ENCODE data around the gene LPIN3. TPM values are rescaled to one million over a fixed set of nuclear protein-coding genes. Genes with fewer than 3 reads are reported as not detected.

Gene LPIN3
- total and polyA plus RNA-seq, 2 of the 4 experiments (the other 2 are of a cell fraction): 2.3 to 8.3 TPM

GRCh38 chr20:41349943-41350342 lies 9.3 kb downstream of the LPIN3 start (continued):
- TF ChIP-seq MXI1 (IDR thresholded peaks at IDR 0.05; ENCODE audit: borderline replicate concordance, low read depth, low read length): no peak

- Histone ChIP-seq H3K4me2 (ENCODE audit: low read depth, low read length) (no peak overlapping the region), H2BK120ac (ENCODE audit: low read depth, low read length) (no peak overlapping the region), H4K91ac (ENCODE audit: insufficient read depth, low read depth, low read length) (no peak overlapping the region), H3K23ac (ENCODE audit: low read depth, low read length) (no peak overlapping the region), H3K27ac (ENCODE audit: insufficient read depth, low read length) (no peak overlapping the region), H4K5ac (ENCODE audit: low read depth, low read length) (no peak overlapping the region), H2AK5ac (ENCODE audit: low read depth, low read length) (no peak overlapping the region), H3K9me3 (ENCODE audit: control insufficient read depth, insufficient read depth, low read length) (no peaks in the 10 kb centered on the region), H2BK20ac (ENCODE audit: low read depth, low read length) (no peak overlapping the region), H3K9ac (ENCODE audit: low read depth, low read length) (no peak overlapping the region), H2BK15ac (ENCODE audit: low read depth, low read length) (no peak overlapping the region), H3K9me1 (ENCODE audit: insufficient read depth, low read length) (no peaks in the 10 kb centered on the region; the same call in 1 of the 2 replicates), H2AK9ac (replicated peaks; ENCODE audit: low read depth, low read length, poor library complexity) (no peak overlapping the region), H4K8ac (ENCODE audit: low read depth in 2 of 2, low read length in 2 of 2) (no peak overlapping the region), H3K36me3 (ENCODE audit: control insufficient read depth, insufficient read depth, low read length) (no peaks in the 10 kb centered on the region; the same call in 1 of the 2 replicates), H3K79me1 (ENCODE audit: low read depth in 1 of 2, low read length in 2 of 2) (no peaks in the 10 kb centered on the region), H3K4me3 (ENCODE audit: insufficient read depth, low read depth, low read length) (no peak overlapping the region), H3K4ac (ENCODE audit: low read depth, low read length) (no peak overlapping the region), H3K18ac (ENCODE audit: low read depth, low read length) (no peak overlapping the region), H3K4me1 (ENCODE audit: control insufficient read depth, insufficient read depth, low read length) (peaks cover 6% of the 10 kb centered on the region; the same call in 1 of the 2 replicates), H4K20me1 (ENCODE audit: insufficient read depth, low read length) (no peaks in the 10 kb centered on the region), H3K14ac (replicated peaks; ENCODE audit: low read depth, low read length) (no peak overlapping the region), H3K56ac (ENCODE audit: extremely low read depth, insufficient read depth, low read length) (no peak overlapping the region), H2BK5ac (ENCODE audit: low read depth, low read length, poor library complexity, severe bottlenecking) (no peak overlapping the region), H3K27me3 (ENCODE audit: control insufficient read depth, insufficient read depth, low read length) (no peaks in the 10 kb centered on the region), H2AFZ (replicated peaks; ENCODE audit: low read length, poor library complexity) (no peak overlapping the region)
- no peak for DNase-seq
- dilution Hi-C loops (cut with HindIII; ENCODE audit: low sequenced_read_pairs, unreplicated experiment): no loop called here
- ATAC-seq (ENCODE audit: low read depth): no peak
- TF ChIP-seq MAZ (IDR thresholded peaks at IDR 0.05; ENCODE audit: borderline replicate concordance, low read depth, low read length): no peak
- no peak for TF ChIP-seq CHD1 (IDR thresholded peaks at IDR 0.05; ENCODE audit: low read depth, low read length)
- WGBS, 2 experiments (ENCODE audit: extremely low coverage in 2 of 2, insufficient read length in 1 of 2): 77% methylated on average over 6 of the region's 7 CpGs; no CpG with 5 or more reads in 1 of the 2 experiments
- intact Hi-C loops (cut with micrococcal nuclease): no loop called here
- BruUV-seq (replicated peaks): no TSS peak
- POLR2A ChIA-PET (ENCODE audit: unreplicated experiment): no interaction called here
- in situ Hi-C loops (cut with MboI; ENCODE audit: low sequenced_read_pairs): no loop called here
- CTCF ChIA-PET: interaction anchor here (0.6 to 0.9 kb wide), 4 partner anchors 10 to 188 kb away, joined by 3 to 5 read pairs (median 3); partner anchors contain the start of gene LPIN3
Observed at GRCh38 chr20:41350408-41350962, 9.9 kb downstream of the LPIN3 start.

All from IMR-90 (cell line).